ENCODE data around the gene HSPA1B.
"Not testable (repeated sequence)": the region's sequence is repeated elsewhere in the genome, so short reads cannot be mapped to it uniquely, and the experiment has no call there.

HSPA1B gene

DNA sequence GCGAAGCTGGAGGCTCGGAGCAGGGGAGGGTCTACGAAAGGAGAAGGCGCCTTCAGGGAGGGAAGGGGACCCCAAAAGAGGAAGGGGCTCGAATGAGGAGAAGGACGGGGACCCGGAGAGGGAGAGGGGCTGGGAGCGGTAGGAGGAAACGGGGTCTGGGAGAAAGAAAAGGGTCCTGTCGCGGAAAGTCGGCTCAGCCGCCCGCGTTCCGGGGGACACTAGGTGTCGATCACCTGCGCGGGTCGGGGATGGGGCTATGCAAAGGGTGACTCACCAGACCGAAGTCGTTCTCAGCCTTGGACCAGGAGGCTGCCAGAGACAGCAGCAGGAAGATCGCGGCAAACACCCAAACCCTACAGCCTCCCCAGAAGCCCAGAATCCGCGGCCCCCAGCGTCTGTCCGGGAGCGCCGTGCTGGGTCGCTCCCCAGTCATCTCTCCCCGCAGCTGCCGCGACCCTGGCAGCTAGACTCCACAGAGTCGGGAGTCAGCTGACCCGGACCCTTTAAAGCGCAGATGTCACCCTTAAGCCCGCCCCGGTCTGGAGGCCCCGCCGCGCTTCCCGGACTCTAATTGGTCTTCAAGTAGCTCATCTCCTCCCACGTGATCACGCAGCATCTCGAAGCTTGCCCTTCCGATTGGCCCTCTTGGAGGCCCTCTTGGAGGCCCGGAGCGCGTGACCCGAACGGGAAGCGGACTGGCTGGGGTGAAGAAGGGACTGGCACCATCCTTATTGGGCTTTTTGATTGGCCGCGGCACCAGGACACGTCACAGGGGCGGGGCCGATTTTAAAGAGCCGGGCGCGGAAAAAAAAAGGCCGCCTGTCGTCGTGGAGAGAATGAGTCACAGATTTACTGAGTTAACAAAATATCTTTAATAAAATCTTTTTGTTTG is 35.1 kb downstream of the HSPA1B start, which contains the start of gene NEU1:
Gene NEU1, minus strand, starts transcription at position 478 of the 892 bp plus-strand sequence. Its CDS starts 45 bp downstream, at position 433.
- TF ChIP-seq CTCF (IDR thresholded peaks at IDR 0.05), result no peak
- no peaks in the 10 kb centered on the region for H3K9me3 Mint-ChIP-seq
- peak within 1 kb of the TSS; percentile 91 for H3K4me3 Mint-ChIP-seq
- H3K27me3 Mint-ChIP-seq (ENCODE audit: low read depth, poor library complexity), result peaks cover 12% of the 10 kb centered on the region
- peak within 1 kb of the TSS; percentile 85 for H3K27ac Mint-ChIP-seq
- H3K36me3 Mint-ChIP-seq (ENCODE audit: low read depth), result peaks cover 23% of the 10 kb centered on the region
- peak; percentile 97 for DNase-seq
- H3K4me1 Mint-ChIP-seq, result peaks cover 38% of the 10 kb centered on the region

GRCh38 chr6:31864123-31864562 is 36.6 kb downstream of the HSPA1B start:
- peak overlapping the region; percentile 85 for H3K27ac Mint-ChIP-seq
- peak overlapping the region; percentile 91 for H3K4me3 Mint-ChIP-seq
- H3K36me3 Mint-ChIP-seq (ENCODE audit: low read depth), result peaks cover 16% of the 10 kb centered on the region
- peaks cover 42% of the 10 kb centered on the region for H3K4me1 Mint-ChIP-seq
- H3K9me3 Mint-ChIP-seq, DNase-seq: not testable (repeated sequence)
- H3K27me3 Mint-ChIP-seq (ENCODE audit: low read depth, poor library complexity), result peaks cover 12% of the 10 kb centered on the region

DNA sequence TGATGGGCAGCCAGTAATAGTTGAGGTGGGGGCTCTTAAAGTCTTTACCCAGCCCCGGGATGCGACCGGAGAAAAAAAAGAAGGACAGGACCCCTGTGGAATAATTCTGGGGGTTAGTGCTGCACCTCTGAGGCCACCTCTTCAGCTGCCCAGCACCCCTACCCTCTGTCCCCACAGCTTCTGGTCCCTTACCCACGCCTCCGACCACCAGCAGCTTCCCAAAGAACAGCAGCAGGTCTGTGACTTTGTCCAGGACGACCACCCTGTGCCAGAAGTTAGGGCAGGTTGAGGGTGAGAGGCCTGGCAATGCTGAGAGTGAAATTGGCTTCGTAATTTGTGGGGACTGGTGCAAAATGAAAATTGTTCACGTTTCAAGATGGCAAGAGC is 37.3 kb downstream of the HSPA1B start:
- no peak for TF ChIP-seq CTCF (IDR thresholded peaks at IDR 0.05)
- no peak for DNase-seq
- peaks cover 46% of the 10 kb centered on the region for H3K4me1 Mint-ChIP-seq
- H3K27me3 Mint-ChIP-seq (ENCODE audit: low read depth, poor library complexity), result peaks cover 11% of the 10 kb centered on the region
- H3K27ac Mint-ChIP-seq, result peak overlapping the region; percentile 91
- peak overlapping the region; percentile 33 for H3K4me3 Mint-ChIP-seq
- no peaks in the 10 kb centered on the region for H3K9me3 Mint-ChIP-seq
- H3K36me3 Mint-ChIP-seq (ENCODE audit: low read depth), result peaks cover 10% of the 10 kb centered on the region

DNA sequence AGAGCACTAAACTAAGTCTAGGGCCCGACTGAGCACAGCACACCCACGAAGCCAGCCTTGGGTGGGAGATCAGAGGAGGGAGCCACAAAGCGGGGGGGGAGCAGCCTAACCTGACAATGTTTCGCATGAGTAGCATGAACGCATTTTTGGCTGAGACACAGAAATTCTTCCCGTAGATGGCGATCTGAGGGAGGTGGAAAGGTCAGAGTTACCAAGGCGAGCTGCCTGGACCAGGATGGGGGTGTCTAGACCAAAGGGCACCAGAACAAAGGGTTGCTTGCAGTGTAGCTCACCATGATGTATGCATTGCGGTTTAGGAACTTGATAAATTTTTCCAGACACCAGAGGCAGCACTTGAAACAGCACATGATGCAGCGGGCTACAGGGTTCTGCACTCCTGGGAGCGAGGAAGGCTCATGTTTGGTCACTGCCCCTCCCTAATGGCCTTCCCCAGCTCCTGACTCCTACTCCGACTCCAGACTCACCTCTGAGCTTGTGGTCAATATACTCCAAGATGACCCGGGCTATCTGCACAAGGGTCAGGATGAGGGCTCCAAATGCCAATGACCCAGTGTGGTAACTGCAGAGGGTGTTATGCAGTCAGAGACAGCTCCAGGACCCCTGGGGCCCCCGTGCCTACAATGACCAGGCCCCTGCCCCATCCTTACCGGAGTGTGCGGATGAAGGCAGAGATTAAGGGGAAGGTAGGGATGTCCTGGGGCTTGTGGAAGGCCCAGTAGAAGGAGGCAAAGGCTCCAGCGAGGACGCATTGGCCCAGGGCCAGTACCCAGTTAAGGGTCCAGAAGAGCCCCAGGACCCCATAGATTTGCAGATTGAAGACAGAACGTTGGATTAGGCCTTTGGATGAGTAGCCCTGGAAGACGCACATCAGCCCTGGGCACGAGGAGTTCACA is 37.9 kb downstream of the HSPA1B start:
- DNase-seq, result no peak
- no peak for TF ChIP-seq CTCF (IDR thresholded peaks at IDR 0.05)
- Mint-ChIP-seq H3K4me3 (peak overlapping the region; percentile 33), H3K27ac (peak overlapping the region; percentile 91), H3K36me3 (ENCODE audit: low read depth) (peaks cover 5% of the 10 kb centered on the region), H3K4me1 (peaks cover 49% of the 10 kb centered on the region), H3K27me3 (ENCODE audit: low read depth, poor library complexity) (peaks cover 9% of the 10 kb centered on the region), H3K9me3 (no peaks in the 10 kb centered on the region)

DNA sequence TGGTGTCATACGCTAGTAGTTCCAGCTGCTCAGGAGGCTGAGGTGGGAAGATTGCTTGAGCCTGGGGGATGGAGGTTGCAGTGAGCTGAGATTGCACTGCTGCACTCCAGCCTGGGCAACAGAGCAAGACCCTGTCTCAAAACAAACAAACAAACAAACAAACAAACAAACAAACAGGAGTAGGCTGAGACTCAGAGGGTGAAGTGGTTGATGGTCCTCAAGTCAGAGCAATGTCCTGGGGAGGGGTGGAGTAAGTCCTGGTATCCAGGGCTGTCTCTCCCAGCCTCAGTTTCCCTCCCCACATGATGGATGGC is 41.1 kb downstream of the HSPA1B start:
- H3K4me3 Mint-ChIP-seq; DNase-seq; H3K36me3 Mint-ChIP-seq (ENCODE audit: low read depth); H3K27me3 Mint-ChIP-seq (ENCODE audit: low read depth, poor library complexity); H3K9me3 Mint-ChIP-seq; H3K27ac Mint-ChIP-seq: not testable (repeated sequence)
- peaks cover 51% of the 10 kb centered on the region for H3K4me1 Mint-ChIP-seq

DNA sequence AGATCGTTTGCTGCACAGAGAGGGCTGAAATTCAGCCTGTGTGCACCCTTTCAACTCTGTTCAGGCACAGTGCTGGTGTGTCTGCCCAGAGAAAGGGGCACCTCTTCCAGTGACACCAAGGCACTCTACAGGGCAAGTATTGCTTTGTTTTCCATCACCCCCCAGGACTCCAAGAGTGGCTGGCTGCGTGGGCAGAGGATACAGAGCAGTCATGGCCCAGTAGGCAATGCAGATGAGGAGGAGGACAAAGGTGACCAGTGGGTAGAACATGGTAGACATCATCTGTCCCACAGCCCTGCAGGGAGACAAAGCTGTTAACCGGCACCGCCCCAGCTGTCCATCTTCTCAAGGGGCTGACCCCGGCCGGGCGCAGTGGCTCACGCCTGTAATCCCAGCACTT is 41.8 kb downstream of the HSPA1B start:
- Mint-ChIP-seq H3K27me3 (ENCODE audit: low read depth, poor library complexity) (peaks cover 7% of the 10 kb centered on the region), H3K9me3 (no peaks in the 10 kb centered on the region), H3K36me3 (ENCODE audit: low read depth) (no peaks in the 10 kb centered on the region), H3K4me1 (peaks cover 48% of the 10 kb centered on the region), H3K4me3 (no peak overlapping the region), H3K27ac (no peak overlapping the region)
- TF ChIP-seq CTCF (IDR thresholded peaks at IDR 0.05), result no peak
- DNase-seq, result no peak

Data from nephron progenitor cell (in vitro differentiated cells).